Upper lobe of left lung (tissue), 6 donors: Measurements from ENCODE around the gene KNCN. TPM values are rescaled to one million over a fixed set of nuclear protein-coding genes. Genes with fewer than 3 reads are reported as not detected.

Experiments
- ATAC-seq, 2 donors: fragments of 200-7000 bp; cut with Tn5 transposase; one replicate each; pipeline ENCODE4 v1.9.1; 2022; ENCODE audit warnings: mild to moderate bottlenecking in 2 of 2, moderate library complexity in 2 of 2; ENCODE audit not compliant: low FRiP score in 2 of 2
- DNase-seq, 2 donors: peaks; one replicate each; pipeline ENCODE4 v3.0.0-alpha.2; 2019 to 2020
- H3K27ac ChIP-seq, 4 donors: fragments of 200-600 bp; sonication (generic); one replicate each; pipeline ENCODE4 v1.5.1; 2016 to 2019
- H3K27me3 ChIP-seq, 4 donors: fragments of 200-600 bp; sonication (generic); one replicate each; pipeline ENCODE4 v1.5.1; 2017 to 2019
- H3K36me3 ChIP-seq, 4 donors: fragments of 200-600 bp; sonication (generic); one replicate each; pipeline ENCODE4 v1.5.1; 2016 to 2019
- H3K4me1 ChIP-seq, 4 donors: fragments of 200-600 bp; sonication (generic); one replicate each; pipeline ENCODE4 v1.5.1; 2018 to 2019
- H3K4me3 ChIP-seq, 4 donors: fragments of 200-600 bp; sonication (generic); one replicate each; pipeline ENCODE4 v1.5.1; 2017 to 2019; ENCODE audit warnings: mild to moderate bottlenecking in 2 of 4, moderate library complexity in 1 of 4
- H3K9me3 ChIP-seq, 4 donors: fragments of 200-600 bp; sonication (generic); one replicate each; pipeline ENCODE4 v1.5.1; 2018 to 2019
- EP300 ChIP-seq, 4 donors: sonication (generic); formaldehyde crosslinking; IDR thresholded peaks; one replicate each; pipeline ENCODE4 v1.5.1; 2017; ENCODE audit warnings: antibody characterized with exemption in 4 of 4, control low read depth in 2 of 4
- POLR2A ChIP-seq, 4 donors: fragments of 450-650 bp; IDR thresholded peaks; one replicate each; pipeline ENCODE4 v1.5.1; 2016 to 2017; ENCODE audit warnings: antibody characterized with exemption in 4 of 4, mild to moderate bottlenecking in 2 of 4
- POLR2AphosphoS5 ChIP-seq, 2 donors: sonication (generic); formaldehyde crosslinking; IDR thresholded peaks; one replicate each; pipeline ENCODE4 v1.5.1; 2017; ENCODE audit warnings: antibody characterized with exemption in 2 of 2
- WGBS, 2 donors: methylation state at CpG; one replicate each; pipeline ENCODE4 v1.1.5; 2017 to 2018; 5-methylcytosine and 5-hydroxymethylcytosine counted together
- total RNA-seq, 6 donors: library from RNA; depleted of rRNA in 4 of 6; stranded (reverse); fragments of >200 nt in 4 of 6; gene quantifications; one replicate each; pipeline versions ENCODE4 v1.1.0 to v1.2.1, GENCODE V29; 2016 to 2021
- TF ChIP-seq, protein P1 (sequence below), 6 experiments: fragments of 450-650 bp in 4 of 6; fragments of 200-600 bp in 2 of 6; sonication (generic) in 2 of 6; IDR thresholded peaks; one replicate each; pipeline ENCODE4 v1.5.1; 2016 to 2019; ENCODE audit warnings: antibody characterized with exemption in 6 of 6
- donor health status: DM: no; HTN: no; CAD: no; lungs with moderate emphysema.
- donor health status: DM: no; HTN: yes; CAD: no; lungs with severe emphysema.

The KNCN gene
- total RNA-seq, 6 donors from 2014 or later: not detected

DNA sequence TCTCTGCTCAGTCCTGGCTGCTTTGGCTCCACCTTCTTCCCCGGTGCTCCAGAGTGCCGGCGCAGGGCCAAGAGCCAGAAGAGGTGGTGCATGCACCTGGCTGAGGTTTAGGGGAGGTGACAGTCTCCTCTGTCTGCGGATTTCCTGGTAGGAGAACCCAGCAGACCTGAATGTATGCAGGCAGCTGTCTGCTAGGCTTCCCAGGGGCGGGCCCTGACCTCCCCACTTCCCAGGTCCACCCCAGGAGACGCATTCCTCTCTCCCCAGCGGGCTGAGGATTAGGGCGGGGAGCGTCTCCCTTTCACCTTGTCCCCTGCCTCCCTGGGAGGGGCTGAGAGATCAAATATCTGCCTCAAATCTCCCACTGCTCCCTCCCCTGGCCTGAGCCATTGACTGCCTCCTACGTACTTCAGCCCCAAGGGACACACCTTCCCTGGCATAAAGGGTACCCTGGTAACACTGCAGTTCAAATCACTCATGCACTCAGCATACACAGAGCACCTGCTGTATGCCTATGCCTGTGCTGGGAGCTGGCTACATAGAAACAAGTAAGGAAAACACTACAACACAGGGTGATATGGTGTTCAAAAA lies 34.3 kb downstream of the KNCN start:
- DNase-seq (peak; percentile 86 to 89), ATAC-seq (peak; percentile 50 to 85)
- Histone ChIP-seq H3K27me3 (no peaks in the 10 kb centered on the region), H3K4me3 (no peak overlapping the region), H3K27ac (peak overlapping the region in 1 of 4 donors; percentile 27), H3K36me3 (no peaks in the 10 kb centered on the region), H3K4me1 (peaks cover 0 to 12% (median 4%) of the 10 kb centered on the region in 4 donors), H3K9me3 (no peaks in the 10 kb centered on the region)
- TF ChIP-seq POLR2A (IDR thresholded peaks at IDR 0.05) (no peak), POLR2AphosphoS5 (IDR thresholded peaks at IDR 0.05) (no peak), EP300 (IDR thresholded peaks at IDR 0.05) (no peak)
- TF ChIP-seq, protein P1, sequence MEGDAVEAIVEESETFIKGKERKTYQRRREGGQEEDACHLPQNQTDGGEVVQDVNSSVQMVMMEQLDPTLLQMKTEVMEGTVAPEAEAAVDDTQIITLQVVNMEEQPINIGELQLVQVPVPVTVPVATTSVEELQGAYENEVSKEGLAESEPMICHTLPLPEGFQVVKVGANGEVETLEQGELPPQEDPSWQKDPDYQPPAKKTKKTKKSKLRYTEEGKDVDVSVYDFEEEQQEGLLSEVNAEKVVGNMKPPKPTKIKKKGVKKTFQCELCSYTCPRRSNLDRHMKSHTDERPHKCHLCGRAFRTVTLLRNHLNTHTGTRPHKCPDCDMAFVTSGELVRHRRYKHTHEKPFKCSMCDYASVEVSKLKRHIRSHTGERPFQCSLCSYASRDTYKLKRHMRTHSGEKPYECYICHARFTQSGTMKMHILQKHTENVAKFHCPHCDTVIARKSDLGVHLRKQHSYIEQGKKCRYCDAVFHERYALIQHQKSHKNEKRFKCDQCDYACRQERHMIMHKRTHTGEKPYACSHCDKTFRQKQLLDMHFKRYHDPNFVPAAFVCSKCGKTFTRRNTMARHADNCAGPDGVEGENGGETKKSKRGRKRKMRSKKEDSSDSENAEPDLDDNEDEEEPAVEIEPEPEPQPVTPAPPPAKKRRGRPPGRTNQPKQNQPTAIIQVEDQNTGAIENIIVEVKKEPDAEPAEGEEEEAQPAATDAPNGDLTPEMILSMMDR (IDR thresholded peaks at IDR 0.05): no peak
- 23 to 31% methylated on average over 5 to 10 of the region's 10 CpGs for WGBS, 2 donors

DNA sequence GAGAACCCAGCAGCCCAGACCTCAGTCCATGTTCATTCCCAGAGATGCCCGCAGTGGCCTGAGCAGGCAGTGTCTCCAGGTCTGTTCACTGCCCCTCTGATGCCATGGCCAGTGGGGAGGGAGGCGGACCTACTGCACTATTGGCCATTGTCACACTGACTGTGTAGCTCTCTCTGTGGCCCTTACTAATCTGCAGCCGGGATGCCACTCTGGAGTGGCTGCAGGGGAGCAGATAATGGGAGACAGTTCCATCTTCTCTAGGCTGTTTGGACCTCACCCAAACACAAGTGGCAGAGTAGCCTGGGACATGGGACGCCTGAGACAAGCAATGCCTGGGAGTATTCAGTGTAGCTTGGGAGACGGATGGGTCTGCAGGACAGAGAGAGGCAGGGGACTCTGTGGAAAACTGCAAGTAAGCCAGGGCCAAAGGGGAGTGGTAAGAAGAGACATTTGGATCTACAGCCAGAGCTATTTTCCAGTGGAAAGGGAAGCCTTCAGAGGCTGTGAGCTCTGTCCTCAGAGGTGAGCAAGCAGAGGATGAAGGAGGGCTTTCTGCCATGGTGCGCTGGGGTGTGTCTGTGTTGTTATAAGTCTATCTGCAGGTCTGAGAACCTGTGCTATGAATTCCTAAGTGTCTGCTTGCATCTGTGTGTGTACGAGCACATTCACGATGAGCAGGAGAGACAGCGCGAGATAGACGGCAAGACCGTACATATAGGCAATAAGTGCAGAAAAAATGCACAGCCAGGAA lies 35.1 kb downstream of the KNCN start:
- DNase-seq: no peak
- Histone ChIP-seq H3K4me3 (no peak overlapping the region), H3K27me3 (no peaks in the 10 kb centered on the region), H3K27ac (no peak overlapping the region), H3K36me3 (no peaks in the 10 kb centered on the region), H3K4me1 (peaks cover 0 to 5% (median 0%) of the 10 kb centered on the region in 4 donors), H3K9me3 (no peaks in the 10 kb centered on the region)
- TF ChIP-seq POLR2AphosphoS5 (IDR thresholded peaks at IDR 0.05) (no peak), POLR2A (IDR thresholded peaks at IDR 0.05) (no peak), EP300 (IDR thresholded peaks at IDR 0.05) (no peak)
- TF ChIP-seq, protein P1 (IDR thresholded peaks at IDR 0.05): no peak
- no peak for ATAC-seq
- 49 to 54% methylated on average over 12 of the region's 12 CpGs for WGBS, 2 donors

DNA sequence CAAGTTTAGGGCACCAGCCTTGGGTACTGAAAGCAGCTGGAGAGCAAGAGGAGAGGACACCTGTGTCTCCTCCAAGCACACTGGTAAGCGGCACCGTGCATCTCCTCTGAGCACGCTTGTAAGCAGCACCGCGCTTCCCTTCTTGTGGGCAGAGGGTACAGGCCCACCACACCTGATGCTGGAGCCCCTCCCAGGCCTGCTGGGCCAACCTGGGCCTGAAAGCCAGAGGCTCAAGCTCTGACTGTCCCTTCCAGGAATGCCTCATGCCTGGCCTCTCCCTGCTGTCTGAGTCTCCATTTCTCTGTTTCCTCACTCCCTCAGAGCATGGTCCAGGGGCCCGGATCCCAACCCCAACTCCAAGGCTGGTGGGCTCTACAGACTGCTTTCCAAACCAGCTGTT lies 35.9 kb downstream of the KNCN start:
- DNase-seq: no peak
- H3K36me3 ChIP-seq: no peaks in the 10 kb centered on the region
- 60 to 98% methylated on average over 4 to 6 of the region's 6 CpGs for WGBS, 2 donors

DNA sequence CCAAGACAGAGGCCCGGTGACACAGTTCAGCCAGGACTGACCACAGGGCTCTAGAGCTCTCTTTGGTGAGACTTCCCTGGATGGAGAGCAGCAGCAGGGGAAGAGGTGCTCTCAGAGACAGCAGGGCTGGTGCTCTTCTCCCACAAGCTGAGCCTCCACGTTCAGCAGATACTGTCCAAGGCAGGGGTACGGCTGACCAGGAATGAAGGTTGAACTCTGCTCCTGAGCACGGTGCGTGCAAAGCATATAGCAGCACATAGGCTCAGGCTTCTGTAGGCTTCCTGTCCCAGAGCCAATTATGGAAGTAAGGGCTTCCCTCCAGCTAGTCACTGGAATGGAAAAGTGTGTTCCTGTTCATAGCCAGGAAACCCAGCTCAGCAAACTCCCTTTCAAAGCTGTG lies 37.9 kb downstream of the KNCN start:
- ATAC-seq: no peak
- Histone ChIP-seq H3K27ac (no peak overlapping the region), H3K27me3 (no peaks in the 10 kb centered on the region), H3K9me3 (no peaks in the 10 kb centered on the region), H3K36me3 (no peaks in the 10 kb centered on the region), H3K4me3 (no peak overlapping the region), H3K4me1 (peaks cover 0 to 3% (median 0%) of the 10 kb centered on the region in 4 donors)
- WGBS, 2 donors: 80 to 88% methylated on average over 4 to 5 of the region's 5 CpGs
- DNase-seq: no peak
- TF ChIP-seq POLR2AphosphoS5 (IDR thresholded peaks at IDR 0.05) (no peak), EP300 (IDR thresholded peaks at IDR 0.05) (no peak), POLR2A (IDR thresholded peaks at IDR 0.05) (no peak)
- TF ChIP-seq, protein P1 (IDR thresholded peaks at IDR 0.05): no peak

More for the DNA sequence above, 35.9 kb downstream of the KNCN start:
- Histone ChIP-seq H3K9me3 (no peaks in the 10 kb centered on the region), H3K4me3 (no peak overlapping the region), H3K27me3 (no peaks in the 10 kb centered on the region), H3K27ac (no peak overlapping the region), H3K4me1 (peaks cover 0 to 3% (median 0%) of the 10 kb centered on the region in 4 donors)
- ATAC-seq: no peak
- TF ChIP-seq POLR2AphosphoS5 (IDR thresholded peaks at IDR 0.05) (no peak), EP300 (IDR thresholded peaks at IDR 0.05) (no peak), POLR2A (IDR thresholded peaks at IDR 0.05) (no peak)
- TF ChIP-seq, protein P1 (IDR thresholded peaks at IDR 0.05): no peak
